TTC549 (cell line): ENCODE results near the gene DIDO1.

Experiments used
- FAIRE-seq: peaks from 2 replicates; lab custom pipeline; 2012; peaks lifted over from hg19 to GRCh38; lab: Jason Lieb, UNC

The DIDO1 gene

GRCh38 chr20:62908971-62909791 is 17.1 kb downstream of the DIDO1 start:
- FAIRE-seq: no peak

GRCh38 chr20:62907384-62908317 is 18.7 kb downstream of the DIDO1 start:
- no peak for FAIRE-seq

- FAIRE-seq: no peak
Measured at GRCh38 chr20:62906647-62907375, 19.5 kb downstream of the DIDO1 start.

- no peak for FAIRE-seq
Measured at GRCh38 chr20:62906209-62906608, 20.1 kb downstream of the DIDO1 start.

GRCh38 chr20:62905536-62906117 is 20.7 kb downstream of the DIDO1 start:
- FAIRE-seq: no peak

GRCh38 chr20:62902926-62903615 is 23.2 kb downstream of the DIDO1 start:
- FAIRE-seq: no peak

GRCh38 chr20:62901891-62902290 is 24.4 kb downstream of the DIDO1 start:
- FAIRE-seq: no peak

- FAIRE-seq: no peak
Measured at GRCh38 chr20:62900692-62901584, 25.4 kb downstream of the DIDO1 start.

GRCh38 chr20:62900052-62900691 is 26.1 kb downstream of the DIDO1 start:
- no peak for FAIRE-seq

- FAIRE-seq: no peak
Measured at GRCh38 chr20:62899633-62900051, 26.7 kb downstream of the DIDO1 start.

GRCh38 chr20:62898970-62899632 is 27.2 kb downstream of the DIDO1 start:
- no peak for FAIRE-seq

GRCh38 chr20:62898093-62898964 is 28.0 kb downstream of the DIDO1 start:
- FAIRE-seq: no peak

- FAIRE-seq: no peak
Measured at GRCh38 chr20:62897666-62898065, 28.6 kb downstream of the DIDO1 start.

GRCh38 chr20:62896526-62896925 is 29.8 kb downstream of the DIDO1 start:
- FAIRE-seq: no peak

GRCh38 chr20:62895539-62895938 is 30.8 kb downstream of the DIDO1 start:
- no peak for FAIRE-seq

- no peak for FAIRE-seq
Measured at GRCh38 chr20:62894261-62894660, 32.0 kb downstream of the DIDO1 start.

GRCh38 chr20:62893700-62894099 is 32.6 kb downstream of the DIDO1 start:
- no peak for FAIRE-seq
